GM18517 (cell line): ENCODE results near the gene VPREB3.

Experiments used
- ATAC-seq: cut with Tn5 transposase; IDR thresholded peaks from one replicate; pipeline ENCODE4 v1.9.1; 2021; ENCODE audit warnings: mild to moderate bottlenecking, moderate library complexity; ENCODE audit not compliant: unreplicated experiment

The VPREB3 gene

DNA sequence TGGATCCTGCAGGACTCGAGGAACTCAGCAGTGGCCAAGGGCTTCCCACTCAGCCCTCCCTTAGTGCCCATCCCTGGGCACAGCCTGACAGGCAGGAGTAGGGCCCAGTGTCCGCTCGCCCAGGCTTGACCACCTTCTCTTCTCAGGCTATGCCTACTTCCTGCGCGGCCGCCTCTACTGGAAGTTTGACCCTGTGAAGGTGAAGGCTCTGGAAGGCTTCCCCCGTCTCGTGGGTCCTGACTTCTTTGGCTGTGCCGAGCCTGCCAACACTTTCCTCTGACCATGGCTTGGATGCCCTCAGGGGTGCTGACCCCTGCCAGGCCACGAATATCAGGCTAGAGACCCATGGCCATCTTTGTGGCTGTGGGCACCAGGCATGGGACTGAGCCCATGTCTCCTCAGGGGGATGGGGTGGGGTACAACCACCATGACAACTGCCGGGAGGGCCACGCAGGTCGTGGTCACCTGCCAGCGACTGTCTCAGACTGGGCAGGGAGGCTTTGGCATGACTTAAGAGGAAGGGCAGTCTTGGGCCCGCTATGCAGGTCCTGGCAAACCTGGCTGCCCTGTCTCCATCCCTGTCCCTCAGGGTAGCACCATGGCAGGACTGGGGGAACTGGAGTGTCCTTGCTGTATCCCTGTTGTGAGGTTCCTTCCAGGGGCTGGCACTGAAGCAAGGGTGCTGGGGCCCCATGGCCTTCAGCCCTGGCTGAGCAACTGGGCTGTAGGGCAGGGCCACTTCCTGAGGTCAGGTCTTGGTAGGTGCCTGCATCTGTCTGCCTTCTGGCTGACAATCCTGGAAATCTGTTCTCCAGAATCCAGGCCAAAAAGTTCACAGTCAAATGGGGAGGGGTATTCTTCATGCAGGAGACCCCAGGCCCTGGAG is 29.3 kb upstream of the VPREB3 start:
- ATAC-seq: no peak

DNA sequence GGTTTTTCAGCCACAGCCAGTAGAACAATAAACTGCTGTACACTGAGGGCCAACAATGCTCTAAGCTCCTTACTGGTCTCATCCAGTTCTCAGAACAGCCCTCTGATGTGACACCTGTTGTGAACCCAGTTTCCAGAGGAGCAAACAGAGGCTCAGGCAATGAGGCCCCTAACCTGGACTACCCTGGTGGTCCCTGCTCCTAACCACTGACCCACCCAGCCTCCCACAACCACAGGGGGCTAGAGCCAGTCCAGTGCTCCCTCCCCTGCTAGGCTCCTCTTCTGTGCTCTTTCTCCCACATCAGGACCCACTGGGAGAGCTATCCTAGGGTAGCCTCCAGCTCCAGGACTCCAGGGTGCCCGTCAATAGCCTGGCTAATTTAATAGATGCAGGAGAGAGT is 28.5 kb upstream of the VPREB3 start:
- ATAC-seq: no peak

DNA sequence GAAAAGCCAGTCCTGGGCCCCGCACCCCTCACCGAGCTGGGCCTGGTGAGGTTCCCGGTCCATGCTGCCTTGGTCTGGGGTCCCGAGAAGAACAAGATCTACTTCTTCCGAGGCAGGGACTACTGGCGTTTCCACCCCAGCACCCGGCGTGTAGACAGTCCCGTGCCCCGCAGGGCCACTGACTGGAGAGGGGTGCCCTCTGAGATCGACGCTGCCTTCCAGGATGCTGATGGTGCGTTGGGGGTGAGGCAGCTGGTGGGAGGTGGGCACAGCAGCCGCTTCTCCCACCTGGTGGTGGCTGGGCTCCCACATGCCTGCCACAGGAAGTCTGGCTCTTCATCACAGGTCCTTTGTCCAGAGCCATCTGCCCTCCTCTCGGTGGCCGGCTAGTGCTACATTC is 28.0 kb upstream of the VPREB3 start:
- ATAC-seq: no peak

DNA sequence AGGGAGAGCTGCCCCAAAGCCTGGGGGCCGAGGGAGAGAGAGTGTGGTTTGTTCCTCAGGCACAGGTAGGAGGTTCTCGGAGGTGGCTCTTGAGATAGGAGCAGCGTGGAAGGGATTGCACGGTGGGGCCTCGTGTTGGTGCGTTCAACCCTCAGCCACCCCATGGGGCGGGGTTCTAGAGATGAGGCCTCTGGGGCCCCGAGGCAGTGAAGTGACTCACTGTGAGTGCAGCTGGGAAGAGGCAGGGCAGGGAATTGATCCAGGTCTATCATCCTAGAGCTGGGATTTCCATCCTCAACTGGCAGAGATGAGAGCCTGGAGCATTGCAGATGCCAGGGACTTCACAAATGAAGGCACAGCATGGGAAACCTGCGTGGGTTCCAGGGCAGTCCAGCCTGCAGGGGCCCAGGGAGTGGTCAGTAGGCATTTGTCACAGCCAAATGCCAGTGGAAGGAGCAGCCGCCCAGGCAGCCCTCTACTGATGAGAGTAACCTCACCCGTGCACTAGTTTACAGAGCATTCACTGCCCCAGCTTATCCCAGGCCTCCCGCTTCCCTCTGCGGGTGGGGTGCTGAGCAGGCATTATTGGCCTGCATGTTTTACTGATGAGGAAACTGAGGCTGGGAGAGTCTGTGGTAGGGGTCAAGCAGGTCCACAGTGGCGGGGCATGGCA is 27.4 kb upstream of the VPREB3 start:
- ATAC-seq: no peak

DNA sequence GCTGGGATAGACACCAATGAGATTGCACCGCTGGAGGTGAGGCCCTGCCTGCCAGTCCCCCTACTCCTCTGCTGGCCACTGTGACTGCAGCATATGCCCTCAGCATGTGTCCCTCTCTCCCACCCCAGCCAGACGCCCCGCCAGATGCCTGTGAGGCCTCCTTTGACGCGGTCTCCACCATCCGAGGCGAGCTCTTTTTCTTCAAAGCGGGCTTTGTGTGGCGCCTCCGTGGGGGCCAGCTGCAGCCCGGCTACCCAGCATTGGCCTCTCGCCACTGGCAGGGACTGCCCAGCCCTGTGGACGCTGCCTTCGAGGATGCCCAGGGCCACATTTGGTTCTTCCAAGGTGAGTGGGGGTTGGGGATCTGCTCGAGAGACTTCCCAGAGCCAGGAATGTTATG is 26.8 kb upstream of the VPREB3 start:
- no peak for ATAC-seq

- ATAC-seq: no peak
These were observed 26.0 kb upstream of the VPREB3 start for GRCh38 chr22:23780146-23780748.

DNA sequence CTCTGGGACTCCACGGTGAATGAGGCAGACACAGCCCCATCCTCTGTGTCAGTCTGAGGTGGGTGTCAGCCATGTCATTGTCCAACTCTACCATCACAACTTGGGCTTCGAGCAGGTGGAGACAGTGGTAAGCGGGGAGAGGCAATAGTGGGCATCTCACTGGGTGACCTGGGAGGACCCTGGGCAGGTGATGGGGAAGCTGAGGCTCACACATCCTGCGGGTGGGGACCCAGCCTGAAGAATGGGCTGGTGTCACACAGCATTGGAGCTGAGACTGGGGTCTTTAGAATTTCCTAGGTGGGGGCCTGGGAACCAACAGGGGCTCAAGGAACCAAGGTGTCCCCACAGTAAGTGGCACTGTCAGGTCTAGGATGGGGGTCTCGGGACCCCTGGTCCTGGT is 25.5 kb upstream of the VPREB3 start:
- ATAC-seq: no peak

DNA sequence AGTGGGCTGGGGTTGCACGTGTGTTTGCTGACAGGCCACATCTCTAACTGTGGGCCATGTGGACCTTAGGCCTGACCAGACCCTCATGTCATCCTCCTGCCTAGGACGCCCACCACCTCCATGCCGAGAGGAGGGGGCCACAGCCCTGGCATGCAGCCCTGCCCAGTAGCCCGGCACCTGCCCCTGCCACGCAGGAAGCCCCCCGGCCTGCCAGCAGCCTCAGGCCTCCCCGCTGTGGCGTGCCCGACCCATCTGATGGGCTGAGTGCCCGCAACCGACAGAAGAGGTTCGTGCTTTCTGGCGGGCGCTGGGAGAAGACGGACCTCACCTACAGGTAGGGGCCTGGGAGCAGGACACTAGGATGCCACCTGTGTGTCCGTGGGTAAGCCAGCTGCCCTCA is 24.9 kb upstream of the VPREB3 start:
- no peak for ATAC-seq

DNA sequence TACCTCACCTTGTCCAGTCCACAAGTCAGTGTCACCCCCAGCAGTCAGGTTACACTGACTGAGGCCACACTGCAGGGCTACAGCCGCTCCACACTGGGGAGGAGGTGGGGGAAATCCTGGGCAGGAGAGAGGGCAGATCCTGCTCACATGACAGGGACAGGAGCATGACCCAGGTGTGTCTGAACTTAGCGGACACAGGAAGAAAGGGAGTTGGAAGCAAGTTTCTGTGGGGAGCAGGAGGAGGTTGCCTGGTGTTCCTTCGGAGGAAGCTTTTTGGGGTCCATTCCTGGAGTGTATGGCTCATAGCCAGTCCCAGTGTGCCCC is 24.3 kb upstream of the VPREB3 start:
- ATAC-seq: no peak

- no peak for ATAC-seq
These were observed 23.8 kb upstream of the VPREB3 start for GRCh38 chr22:23777776-23778576.

DNA sequence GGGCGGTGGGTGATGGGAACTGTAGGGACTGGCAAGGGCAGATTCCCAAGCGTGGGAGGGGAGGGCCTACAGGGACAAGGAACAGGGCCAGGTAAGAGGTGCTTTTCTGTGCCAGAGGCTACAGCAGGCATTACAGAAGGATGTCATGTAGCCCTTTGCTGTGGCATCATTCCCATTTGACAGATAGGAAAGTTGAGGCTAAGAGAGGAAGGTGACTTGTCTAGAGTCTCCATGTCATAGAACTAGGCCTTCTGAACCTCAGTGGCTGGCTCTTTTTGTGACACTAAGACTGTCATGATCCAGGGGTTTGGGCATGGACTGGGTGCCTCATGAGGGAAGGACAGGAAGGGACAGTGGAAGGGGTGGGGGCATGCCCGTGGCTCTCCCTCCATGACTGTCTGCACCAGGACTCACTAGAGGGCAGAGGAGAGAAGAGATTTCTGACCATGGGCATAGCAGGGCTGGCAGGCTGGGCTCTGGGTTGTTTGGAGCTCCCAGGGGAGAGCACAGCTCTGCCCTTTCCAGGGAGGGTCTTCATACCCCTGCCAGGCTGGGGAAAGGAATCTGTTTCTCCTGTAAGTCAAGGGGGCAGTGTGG is 21.7 kb upstream of the VPREB3 start:
- ATAC-seq: no peak

DNA sequence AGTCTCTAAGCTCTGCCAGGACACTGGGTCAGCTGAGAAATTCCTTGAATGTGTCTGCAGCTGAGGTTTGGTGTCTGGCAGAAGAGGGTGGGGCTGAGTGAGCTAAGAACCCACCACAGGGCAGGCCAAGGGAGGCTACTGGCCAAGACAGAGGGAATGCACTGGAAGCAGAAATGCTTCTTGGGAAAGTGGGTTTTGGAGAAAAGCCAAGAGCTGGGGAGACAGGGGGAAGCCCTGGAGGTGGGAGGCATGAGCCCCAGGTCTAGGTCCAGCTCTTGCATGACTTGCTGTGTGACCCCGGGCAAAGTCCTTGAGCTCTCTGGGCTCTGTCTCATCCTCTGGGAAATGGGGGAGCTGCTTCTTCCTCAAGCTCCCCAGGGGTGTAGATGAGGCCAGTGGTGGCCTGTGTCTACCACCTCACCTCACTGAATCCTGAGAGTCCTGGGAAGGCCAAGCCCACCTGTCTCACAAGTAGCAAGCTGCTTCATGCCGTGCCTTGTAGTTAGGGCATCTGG is 20.8 kb upstream of the VPREB3 start:
- ATAC-seq: no peak

DNA sequence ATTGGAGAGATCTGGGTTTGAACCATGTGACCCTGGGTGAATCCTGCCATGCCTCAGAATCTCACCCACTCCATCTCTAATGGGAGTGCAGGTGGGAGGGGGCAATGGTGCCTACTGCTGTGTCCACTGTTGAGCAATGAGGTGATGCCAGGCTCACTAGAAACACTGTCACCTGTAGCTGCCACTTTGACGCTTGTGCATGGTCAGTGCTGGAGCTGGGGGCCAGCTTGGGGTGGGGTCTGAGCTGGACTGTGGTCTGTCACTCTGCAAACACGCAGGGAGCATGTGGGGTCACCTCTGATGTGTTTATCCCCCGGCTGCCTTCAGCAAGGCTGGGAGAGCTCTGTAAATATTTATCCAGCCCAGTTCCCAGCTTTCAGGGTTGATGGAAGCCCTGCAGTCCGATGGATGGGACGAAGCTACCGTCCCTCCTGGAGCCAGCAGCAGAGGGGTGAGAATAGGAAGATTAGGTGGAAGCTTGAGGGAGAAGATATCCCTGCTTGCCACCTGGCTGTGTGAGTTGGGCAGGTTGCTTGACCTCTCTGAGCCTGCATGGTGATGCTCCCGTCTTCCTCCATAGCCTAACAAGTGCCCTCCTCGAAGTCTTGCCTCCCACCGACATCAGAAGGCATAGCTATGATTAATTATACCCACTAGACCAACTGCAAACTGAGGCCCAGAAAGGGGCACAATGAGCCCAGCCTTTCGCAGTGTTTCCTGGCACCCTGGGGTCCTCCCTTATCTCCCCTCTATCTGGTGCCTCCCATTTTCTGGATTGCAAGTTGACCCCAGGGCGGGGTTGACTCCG is 20.1 kb upstream of the VPREB3 start:
- ATAC-seq: no peak

- ATAC-seq: no peak
These were observed 19.4 kb upstream of the VPREB3 start for GRCh38 chr22:23773483-23774113.

DNA sequence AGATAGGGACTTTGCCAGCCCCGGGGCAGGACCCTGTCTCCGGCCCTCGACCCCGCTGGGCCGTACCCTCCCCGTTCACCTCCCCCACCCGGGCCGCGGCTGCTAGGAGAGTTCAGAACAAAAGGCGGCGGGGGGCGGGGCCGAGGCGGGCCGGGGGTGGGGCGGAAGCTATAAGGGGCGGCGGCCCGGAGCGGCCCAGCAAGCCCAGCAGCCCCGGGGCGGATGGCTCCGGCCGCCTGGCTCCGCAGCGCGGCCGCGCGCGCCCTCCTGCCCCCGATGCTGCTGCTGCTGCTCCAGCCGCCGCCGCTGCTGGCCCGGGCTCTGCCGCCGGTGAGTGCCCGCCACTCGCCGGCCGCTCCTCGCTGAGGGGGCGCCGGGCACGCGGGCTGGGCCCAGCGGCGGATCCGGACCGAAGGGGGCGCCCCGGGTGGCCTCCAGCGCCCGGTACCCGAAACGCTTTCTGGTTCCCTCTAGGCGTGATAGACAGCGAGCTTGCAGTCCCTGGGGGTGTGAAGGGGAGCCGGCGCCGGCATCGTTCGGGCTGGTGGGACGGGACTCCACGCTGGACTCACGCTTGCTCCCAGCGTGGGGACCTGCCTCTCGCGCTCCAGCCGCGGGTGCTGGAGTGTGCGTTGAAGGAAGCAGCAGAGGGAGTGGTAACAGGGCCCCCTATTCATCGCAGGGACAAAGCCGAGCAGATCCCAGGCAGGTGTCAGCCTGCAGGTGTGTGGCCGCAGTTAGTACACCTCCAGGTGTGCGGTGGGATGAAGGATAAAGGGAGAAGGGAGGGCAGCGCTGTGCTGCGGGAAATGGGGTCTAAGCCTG is 18.6 kb upstream of the VPREB3 start, which contains the start of gene MMP11:
MMP11 (plus strand) TSS at position 201 of the 825 bp plus-strand sequence; CDS start at position 223, 22 bp downstream.
- no peak for ATAC-seq

DNA sequence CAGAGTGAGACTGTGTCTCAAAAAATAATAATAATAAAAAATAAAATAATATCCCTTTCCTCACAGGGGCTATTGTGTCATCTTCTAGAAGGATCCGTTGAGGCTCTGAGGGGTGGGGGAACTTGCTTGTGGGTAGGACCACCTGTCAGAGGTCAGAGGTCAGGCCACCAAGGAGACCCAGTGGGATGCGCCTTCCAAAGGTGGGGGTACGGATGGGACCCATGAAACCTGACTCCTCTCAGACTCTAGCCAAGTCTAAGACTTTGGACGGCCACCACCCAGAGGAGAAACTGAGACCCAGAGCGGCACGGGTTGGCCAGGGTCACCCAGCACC is 18.1 kb upstream of the VPREB3 start:
- ATAC-seq: no peak

DNA sequence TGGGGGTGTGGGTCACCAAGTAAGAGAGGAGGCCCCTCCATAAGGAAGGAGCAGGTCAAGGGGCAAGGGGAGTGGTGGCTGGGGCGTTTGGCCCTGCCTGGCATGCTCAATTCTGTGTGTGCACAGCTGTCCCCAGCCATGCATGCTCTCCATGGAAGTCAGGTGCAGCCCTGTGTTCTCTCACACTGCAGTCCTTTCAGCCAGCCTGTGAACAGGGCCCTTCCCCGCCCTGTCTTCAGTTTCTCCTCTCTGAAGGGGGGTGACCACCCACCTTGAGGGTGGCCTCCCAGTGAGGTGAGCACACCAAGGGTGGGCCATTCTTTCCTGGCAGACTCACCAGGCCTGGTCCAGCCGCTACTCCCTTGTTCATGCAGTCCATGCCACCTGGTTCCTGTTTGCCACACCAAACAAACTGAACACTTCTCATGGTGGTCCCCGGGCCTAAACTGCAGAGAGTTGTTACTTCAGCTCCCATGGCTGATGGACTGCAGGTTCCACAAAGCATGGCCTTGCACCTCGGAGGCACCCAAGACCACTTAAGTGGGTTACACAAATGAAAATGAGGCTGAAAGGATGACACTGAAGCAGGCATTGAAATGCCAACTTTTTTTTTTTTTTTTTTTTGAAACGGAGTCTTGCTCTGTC is 15.2 kb upstream of the VPREB3 start:
- ATAC-seq: no peak
